Left lung (tissue), 10 donors: Measurements from ENCODE around the gene RRP9. TPM values are rescaled to one million over a fixed set of nuclear protein-coding genes. Genes with fewer than 3 reads are reported as not detected.

Experiments
- ATAC-seq: fragments of 200-7000 bp; cut with Tn5 transposase; one replicate; pipeline ENCODE4 v1.9.1; 2020; ENCODE audit warnings: moderate library complexity
- DNase-seq, 4 donors: peaks; one replicate each; pipeline ENCODE4 v3.0.0-alpha.2; 2013 to 2020
- H3K27ac ChIP-seq, 2 donors: fragments of 200-600 bp; sonication (generic) in 1 of 2; one replicate each; pipeline versions ENCODE4 v1.5.0 to v1.8.0; 2020 to 2021
- H3K27me3 ChIP-seq, 2 donors: fragments of 200-600 bp; sonication (generic) in 1 of 2; one replicate each; pipeline versions ENCODE4 v1.5.0 to v1.8.0; 2020 to 2021
- H3K36me3 ChIP-seq, 2 donors: fragments of 200-600 bp; sonication (generic) in 1 of 2; one replicate each; pipeline versions ENCODE4 v1.5.0 to v1.8.0; 2020 to 2021
- H3K4me1 ChIP-seq, 2 donors: fragments of 200-600 bp; one replicate each; pipeline ENCODE4 v1.8.0; 2021
- H3K4me3 ChIP-seq, 2 donors: fragments of 200-600 bp; sonication (generic) in 1 of 2; one replicate each; pipeline versions ENCODE4 v1.5.0 to v1.8.0; 2020 to 2021; ENCODE audit warnings: mild to moderate bottlenecking in 1 of 2
- H3K9me3 ChIP-seq, 2 donors: fragments of 200-600 bp; sonication (generic) in 1 of 2; one replicate each; pipeline versions ENCODE4 v1.5.0 to v1.8.0; 2020 to 2021
- CTCF ChIP-seq, 2 donors: fragments of 200-600 bp; sonication (generic) in 1 of 2; IDR thresholded peaks; one replicate each; pipeline versions ENCODE4 v1.5.0 to v1.8.0; 2021; ENCODE audit warnings: antibody characterized with exemption in 2 of 2
- intact Hi-C, 2 donors: fragments of 100-400 bp; cut with DNase I; formaldehyde crosslinking; loops; one replicate each; pipeline versions ENCODE4 v1.11.2 to v1.14.2; 2022
- polyA plus RNA-seq, 6 donors: library from polyadenylated mRNA; unstranded; fragments of 120-200 nt; gene quantifications; one replicate each; pipeline ENCODE4 v1.2.1, GENCODE V29; 2013; ENCODE audit not compliant: insufficient read length in 6 of 6
- total RNA-seq, 2 donors: library from RNA; stranded (reverse); fragmentation: NEBNext Ultra II Directional; extraction: Animal tissue kit (Norgen Biotek cat#: 25700); gene quantifications; one replicate each; pipeline ENCODE4 v1.2.1, GENCODE V29; 2021
- donor health status: DM: no; HTN: yes; CAD: no.
- donor health status: DM: no; HTN: no; CAD: no.

The RRP9 gene
- total and polyA plus RNA-seq, 8 donors, result 14.5 to 25.7 (median 19.1) TPM

GRCh38 chr3:51945926-51946705 is 4.4 kb upstream of the RRP9 start:
- ATAC-seq, result no peak
- intact Hi-C loops, result no loop called here
- peaks cover 11 to 18% of the 10 kb centered on the region in 2 donors for H3K4me1 ChIP-seq
- no peak for TF ChIP-seq CTCF (IDR thresholded peaks at IDR 0.05)
- H3K36me3 ChIP-seq, result peaks cover 0 to 27% of the 10 kb centered on the region in 2 donors
- no peaks in the 10 kb centered on the region for H3K9me3 ChIP-seq
- no peaks in the 10 kb centered on the region for H3K27me3 ChIP-seq
- H3K4me3 ChIP-seq, result no peak overlapping the region
- peak in 1 of 4 donors; percentile 47 for DNase-seq
- no peak overlapping the region for H3K27ac ChIP-seq

- DNase-seq, result peak in 1 of 4 donors; percentile 45
- H3K4me3 ChIP-seq, result no peak overlapping the region
- no peak for ATAC-seq
- no peak overlapping the region for H3K27ac ChIP-seq
- peaks cover 11 to 26% of the 10 kb centered on the region in 2 donors for H3K4me1 ChIP-seq
- intact Hi-C loops, result no loop called here
- H3K36me3 ChIP-seq, result peaks cover 0 to 27% of the 10 kb centered on the region in 2 donors
- TF ChIP-seq CTCF (IDR thresholded peaks at IDR 0.05), result no peak
- no peaks in the 10 kb centered on the region for H3K27me3 ChIP-seq
- no peaks in the 10 kb centered on the region for H3K9me3 ChIP-seq
Observed at GRCh38 chr3:51945031-51945840, 3.5 kb upstream of the RRP9 start.

GRCh38 chr3:51944451-51945021 is 2.8 kb upstream of the RRP9 start:
- intact Hi-C loops, result no loop called here
- TF ChIP-seq CTCF (IDR thresholded peaks at IDR 0.05), result no peak
- no peak overlapping the region for H3K27ac ChIP-seq
- no peaks in the 10 kb centered on the region for H3K9me3 ChIP-seq
- no peak overlapping the region for H3K4me3 ChIP-seq
- H3K36me3 ChIP-seq, result peaks cover 0 to 27% of the 10 kb centered on the region in 2 donors
- peaks cover 11 to 31% of the 10 kb centered on the region in 2 donors for H3K4me1 ChIP-seq
- no peaks in the 10 kb centered on the region for H3K27me3 ChIP-seq
- DNase-seq, result no peak
- ATAC-seq, result no peak

DNA sequence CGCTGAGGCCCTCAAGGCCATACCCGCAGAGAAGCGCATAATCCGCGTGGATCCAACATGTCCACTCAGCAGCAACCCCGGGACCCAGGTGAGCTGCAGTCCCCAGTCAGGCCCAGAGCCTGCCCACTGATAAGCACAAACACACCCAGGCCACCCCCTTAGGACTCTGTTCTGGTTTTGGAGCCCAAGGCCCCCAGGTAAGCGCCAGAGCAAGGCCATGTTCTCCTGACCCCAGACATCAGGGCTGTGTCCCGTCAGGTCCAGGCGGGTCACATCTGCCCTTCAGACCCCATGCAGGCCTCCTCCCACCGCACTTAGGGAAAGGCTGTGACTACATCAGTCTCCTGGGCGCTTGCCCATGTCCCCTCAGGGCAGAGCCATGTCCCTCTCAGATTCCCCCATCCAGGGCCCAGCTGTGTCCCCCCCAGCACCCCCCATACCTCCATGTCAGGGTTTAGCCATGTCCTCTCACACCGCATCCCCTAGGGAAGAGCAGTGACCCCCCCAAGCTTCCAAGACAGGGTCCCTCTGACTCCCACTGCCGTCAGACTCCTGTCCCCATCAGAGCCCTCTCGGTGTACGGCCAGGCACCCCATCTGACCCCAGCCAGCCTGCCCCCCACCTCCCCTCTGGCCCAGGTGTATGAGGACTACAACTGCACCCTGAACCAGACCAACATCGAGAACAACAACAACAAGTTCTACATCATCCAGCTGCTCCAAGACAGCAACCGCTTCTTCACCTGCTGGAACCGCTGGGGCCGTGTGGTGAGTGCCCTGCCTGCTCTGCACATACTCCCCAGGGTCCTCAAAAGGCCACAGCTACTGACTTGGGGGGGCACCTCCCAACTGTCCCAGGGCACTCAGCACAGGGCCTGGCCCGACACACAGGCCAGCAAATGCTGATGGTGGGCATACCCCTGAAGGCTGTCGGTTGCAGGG is 2.0 kb upstream of the RRP9 start:
- intact Hi-C loops, result no loop called here
- Histone ChIP-seq H3K4me1 (peaks cover 11 to 39% of the 10 kb centered on the region in 2 donors), H3K36me3 (peaks cover 0 to 21% of the 10 kb centered on the region in 2 donors), H3K4me3 (peak overlapping the region in 1 of 2 donors; percentile 86), H3K27me3 (no peaks in the 10 kb centered on the region), H3K27ac (peak overlapping the region; percentile 88 to 93), H3K9me3 (no peaks in the 10 kb centered on the region)
- no peak for TF ChIP-seq CTCF (IDR thresholded peaks at IDR 0.05)
- no peak for ATAC-seq
- DNase-seq, result peak in 1 of 4 donors; percentile 53
